Trophoblast cell (in vitro differentiated cells and primary cell): Measurements from ENCODE around the gene WDR20.

ENCODE experiments used
- DNase-seq, 2 donors: peaks; one replicate each; pipeline ENCODE4 v3.0.0-alpha.2; 2016
- H2AFZ ChIP-seq: 2 replicates; pipeline ENCODE4 v1.6.1; 2013; ENCODE audit warnings: low read length, moderate library complexity, mild to moderate bottlenecking; ENCODE audit not compliant: insufficient read depth, poor library complexity
- H2AK5ac ChIP-seq: 2 replicates; pipeline ENCODE4 v1.6.1; 2013; ENCODE audit warnings: mild to moderate bottlenecking, low read length
- H2BK120ac ChIP-seq: 2 replicates; pipeline ENCODE4 v1.6.1; 2013; ENCODE audit warnings: low read length, mild to moderate bottlenecking, moderate library complexity; ENCODE audit not compliant: insufficient read depth, poor library complexity
- H2BK12ac ChIP-seq: 2 replicates; pipeline ENCODE4 v1.6.1; 2013; ENCODE audit warnings: mild to moderate bottlenecking, low read length, moderate library complexity
- H2BK5ac ChIP-seq: 2 replicates; pipeline ENCODE4 v1.6.1; 2013; ENCODE audit warnings: low read length, low read depth, moderate library complexity, mild to moderate bottlenecking; ENCODE audit not compliant: poor library complexity
- H3K14ac ChIP-seq: 2 replicates; pipeline ENCODE4 v1.6.1; 2013; ENCODE audit warnings: mild to moderate bottlenecking, low read length
- H3K18ac ChIP-seq: 2 replicates; pipeline ENCODE4 v1.6.1; 2013; ENCODE audit warnings: mild to moderate bottlenecking, low read length
- H3K23ac ChIP-seq: 2 replicates; pipeline ENCODE4 v1.6.1; 2013; ENCODE audit warnings: low read length
- H3K27ac ChIP-seq: 2 replicates; pipeline ENCODE4 v1.5.1; 2013; ENCODE audit warnings: low read depth, mild to moderate bottlenecking, inconsistent platforms, low read length, moderate library complexity
- H3K27me3 ChIP-seq: 2 replicates; pipeline ENCODE4 v1.6.1; 2013; ENCODE audit warnings: inconsistent platforms, mild to moderate bottlenecking, low read length, moderate library complexity; ENCODE audit not compliant: insufficient read depth
- H3K36me3 ChIP-seq, 2 experiments: 1 replicate in 1 of 2; 2 replicates in 1 of 2; pipeline ENCODE4 v1.6.1; 2013; ENCODE audit warnings: low read length in 2 of 2, mild to moderate bottlenecking in 2 of 2, moderate library complexity in 1 of 2; ENCODE audit not compliant: insufficient read depth in 2 of 2, control insufficient read depth in 1 of 2
- H3K4ac ChIP-seq: 2 replicates; pipeline ENCODE4 v1.6.1; 2013; ENCODE audit warnings: low read depth, mild to moderate bottlenecking, low read length, moderate library complexity
- H3K4me1 ChIP-seq, 2 experiments: 1 replicate in 1 of 2; 2 replicates in 1 of 2; pipeline ENCODE4 v1.6.1; 2013; ENCODE audit warnings: low read length in 2 of 2, mild to moderate bottlenecking in 2 of 2, moderate library complexity in 1 of 2; ENCODE audit not compliant: insufficient read depth in 2 of 2, control insufficient read depth in 1 of 2
- H3K4me2 ChIP-seq: 2 replicates; pipeline ENCODE4 v1.6.1; 2013; ENCODE audit warnings: inconsistent platforms, mild to moderate bottlenecking, low read length, moderate library complexity
- H3K4me3 ChIP-seq: 2 replicates; pipeline ENCODE4 v1.5.1; 2013; ENCODE audit warnings: mild to moderate bottlenecking, low read depth, low read length, inconsistent platforms
- H3K79me1 ChIP-seq: one replicate; pipeline ENCODE4 v1.6.1; 2013; ENCODE audit warnings: low read length
- H3K79me2 ChIP-seq: 2 replicates; pipeline ENCODE4 v1.6.1; 2013; ENCODE audit warnings: low read length, mild to moderate bottlenecking; ENCODE audit not compliant: control insufficient read depth, insufficient read depth, poor library complexity
- H3K9ac ChIP-seq: 2 replicates; pipeline ENCODE4 v1.6.1; 2013; ENCODE audit warnings: mild to moderate bottlenecking, low read length
- H3K9me3 ChIP-seq: 2 replicates; pipeline ENCODE4 v1.6.1; 2013; ENCODE audit warnings: low read depth, mild to moderate bottlenecking, control low read depth, inconsistent platforms, low read length; ENCODE audit not compliant: insufficient read depth
- H4K12ac ChIP-seq: 2 replicates; pipeline ENCODE4 v1.6.1; 2013; ENCODE audit warnings: low read depth, mild to moderate bottlenecking, low read length, moderate library complexity
- H4K8ac ChIP-seq: 2 replicates; pipeline ENCODE4 v1.6.1; 2013; ENCODE audit warnings: low read depth, mild to moderate bottlenecking, low read length, moderate library complexity
- H4K91ac ChIP-seq: one replicate; pipeline ENCODE4 v1.6.1; 2013; ENCODE audit warnings: low read depth, mild to moderate bottlenecking, low read length, moderate library complexity
- WGBS: extraction: QIAGEN DNeasy Blood & Tissue Kit; methylation state at CpG from one replicate; pipeline ENCODE4 v1.1.7; 2013; ENCODE audit warnings: missing lambda C conversion rate; ENCODE audit not compliant: insufficient read length, insufficient coverage; ENCODE audit errors: extremely low coverage; 5-methylcytosine and 5-hydroxymethylcytosine counted together

WDR20 gene

GRCh38 chr14:102217987-102218421 is 78.3 kb downstream of the WDR20 start:
- Histone ChIP-seq H2AFZ (no peak overlapping the region), H4K91ac (no peak overlapping the region), H3K79me2 (no peaks in the 10 kb centered on the region), H2AK5ac (no peak overlapping the region), H3K79me1 (no peaks in the 10 kb centered on the region), H3K4ac (no peak overlapping the region), H2BK5ac (no peak overlapping the region), H4K12ac (no peak overlapping the region), H3K4me3 (no peak overlapping the region), H4K8ac (no peak overlapping the region), H3K18ac (no peak overlapping the region), H3K14ac (no peak overlapping the region), H2BK12ac (no peak overlapping the region), H3K9me3 (no peaks in the 10 kb centered on the region), H3K27ac (no peak overlapping the region), H3K4me1 (no peaks in the 10 kb centered on the region), H3K36me3 (peaks cover 14 to 24% of the 10 kb centered on the region in 2 experiments), H3K27me3 (no peaks in the 10 kb centered on the region), H2BK120ac (no peak overlapping the region), H3K9ac (no peak overlapping the region), H3K4me2 (no peak overlapping the region), H3K23ac (no peak overlapping the region)
- DNase-seq: no peak
- no CpG with 5 or more reads among the region's 14 CpGs for WGBS

DNA sequence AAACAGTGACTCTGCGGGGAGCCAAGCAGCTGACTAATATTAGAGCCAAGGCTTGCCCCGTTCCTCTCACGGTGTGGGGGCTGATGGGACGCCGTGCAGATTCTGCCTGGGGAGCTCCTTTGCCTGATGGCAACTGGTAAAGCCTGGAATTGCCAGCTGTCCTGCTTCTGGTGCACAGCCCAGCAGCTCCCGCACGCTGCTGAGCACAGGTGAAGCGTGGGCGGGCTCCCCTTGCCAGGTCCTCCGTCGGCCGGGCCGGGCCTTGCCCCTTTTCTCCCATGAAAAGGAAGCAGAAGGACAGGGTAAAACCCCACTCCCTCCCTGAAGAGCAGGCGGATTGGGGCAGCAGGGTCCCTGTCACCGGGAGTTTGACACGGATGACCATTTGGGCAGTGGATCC is 79.0 kb downstream of the WDR20 start:
- Histone ChIP-seq H2AFZ (no peak overlapping the region), H3K4me2 (no peak overlapping the region), H3K27me3 (no peaks in the 10 kb centered on the region), H4K91ac (no peak overlapping the region), H3K9ac (no peak overlapping the region), H3K79me1 (no peaks in the 10 kb centered on the region), H2AK5ac (no peak overlapping the region), H3K18ac (no peak overlapping the region), H3K4ac (no peak overlapping the region), H2BK12ac (no peak overlapping the region), H3K36me3 (peaks cover 16 to 24% of the 10 kb centered on the region in 2 experiments), H3K4me3 (no peak overlapping the region), H3K27ac (no peak overlapping the region), H4K12ac (no peak overlapping the region), H3K9me3 (no peaks in the 10 kb centered on the region), H3K23ac (no peak overlapping the region), H2BK5ac (no peak overlapping the region), H3K79me2 (no peaks in the 10 kb centered on the region), H3K4me1 (no peaks in the 10 kb centered on the region), H3K14ac (no peak overlapping the region), H2BK120ac (no peak overlapping the region), H4K8ac (no peak overlapping the region)
- no CpG with 5 or more reads among the region's 16 CpGs for WGBS
- DNase-seq: no peak

DNA sequence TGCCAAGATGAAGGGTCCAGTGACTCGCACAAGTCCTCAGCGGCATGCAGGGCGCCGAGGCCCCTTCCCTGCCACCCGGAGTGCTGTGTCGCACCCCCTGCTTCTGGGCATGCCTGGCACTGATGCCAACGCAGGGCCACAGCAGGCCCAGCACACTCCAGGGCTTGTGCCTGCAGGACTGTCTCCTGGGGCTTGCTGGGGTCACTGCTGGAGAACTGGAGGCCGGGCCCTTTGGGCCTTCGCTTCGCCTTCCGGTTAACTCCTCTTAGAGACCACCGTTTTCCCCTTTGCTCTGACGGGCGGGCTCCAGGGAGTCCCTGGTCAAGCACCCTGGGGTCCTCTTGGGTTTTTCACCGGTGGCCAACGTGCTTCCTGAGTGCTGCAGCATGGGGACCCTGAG is 79.6 kb downstream of the WDR20 start:
- H3K23ac ChIP-seq: no peak overlapping the region
- H3K14ac ChIP-seq: no peak overlapping the region
- no peaks in the 10 kb centered on the region for H3K4me1 ChIP-seq
- no peaks in the 10 kb centered on the region for H3K79me1 ChIP-seq
- no peak overlapping the region for H2BK5ac ChIP-seq
- no peak overlapping the region for H3K27ac ChIP-seq
- H2AK5ac ChIP-seq: no peak overlapping the region
- no peak overlapping the region for H3K4me3 ChIP-seq
- H3K18ac ChIP-seq: no peak overlapping the region
- no peak overlapping the region for H3K4ac ChIP-seq
- no peaks in the 10 kb centered on the region for H3K79me2 ChIP-seq
- no peak overlapping the region for H2BK120ac ChIP-seq
- no peak overlapping the region for H2BK12ac ChIP-seq
- H2AFZ ChIP-seq: no peak overlapping the region
- H3K4me2 ChIP-seq: no peak overlapping the region
- H3K9me3 ChIP-seq: no peaks in the 10 kb centered on the region
- WGBS: no CpG with 5 or more reads among the region's 16 CpGs
- no peak overlapping the region for H4K91ac ChIP-seq
- DNase-seq: no peak
- H3K36me3 ChIP-seq: peaks cover 16 to 23% of the 10 kb centered on the region in 2 experiments
- H3K9ac ChIP-seq: no peak overlapping the region
- H3K27me3 ChIP-seq: no peaks in the 10 kb centered on the region
- no peak overlapping the region for H4K8ac ChIP-seq
- H4K12ac ChIP-seq: no peak overlapping the region

- WGBS: no CpG with 5 or more reads among the region's 12 CpGs
- no peak overlapping the region for H3K27ac ChIP-seq
These were observed 80.3 kb downstream of the WDR20 start for GRCh38 chr14:102220031-102220430.

More at GRCh38 chr14:102220031-102220430, 80.3 kb downstream of the WDR20 start:
- DNase-seq: no peak
- no peak overlapping the region for H3K14ac ChIP-seq
- no peak overlapping the region for H3K23ac ChIP-seq
- H4K12ac ChIP-seq: no peak overlapping the region
- H3K18ac ChIP-seq: no peak overlapping the region
- H3K79me2 ChIP-seq: no peaks in the 10 kb centered on the region
- no peaks in the 10 kb centered on the region for H3K9me3 ChIP-seq
- H2AFZ ChIP-seq: no peak overlapping the region
- H3K36me3 ChIP-seq: peaks cover 16 to 23% of the 10 kb centered on the region in 2 experiments
- no peaks in the 10 kb centered on the region for H3K27me3 ChIP-seq
- H2BK120ac ChIP-seq: no peak overlapping the region
- H3K4me2 ChIP-seq: no peak overlapping the region
- H3K4ac ChIP-seq: no peak overlapping the region
- no peak overlapping the region for H3K4me3 ChIP-seq
- H4K8ac ChIP-seq: no peak overlapping the region
- H3K9ac ChIP-seq: no peak overlapping the region
- no peak overlapping the region for H2BK5ac ChIP-seq
- no peaks in the 10 kb centered on the region for H3K79me1 ChIP-seq
- no peak overlapping the region for H2BK12ac ChIP-seq
- no peaks in the 10 kb centered on the region for H3K4me1 ChIP-seq
- H4K91ac ChIP-seq: no peak overlapping the region
- H2AK5ac ChIP-seq: no peak overlapping the region
